HL-60 (cell line): ENCODE results near the gene TUBGCP3.
A peak's percentile ranks its signal among the peaks of the same experiment; 100 is the strongest.

Experiments used
- DNase-seq, 2 experiments: peaks; one replicate each; pipeline ENCODE4 v3.0.0-alpha.2; 2010 to 2020; ENCODE audit warnings: low read depth in 1 of 2, low spot score in 1 of 2
- H3K27ac ChIP-seq: fragments of 250-450 bp; sonication (Bioruptor Pico); replicated peaks from 2 replicates; pipeline ENCODE4 v1.5.1; 2020; ENCODE audit warnings: mild to moderate bottlenecking, moderate library complexity
- H3K27me3 ChIP-seq: fragments of 250-450 bp; sonication (Bioruptor Pico); 2 replicates; pipeline ENCODE4 v1.5.1; 2021; ENCODE audit warnings: mild to moderate bottlenecking, moderate library complexity; ENCODE audit not compliant: insufficient read depth, poor library complexity, severe bottlenecking
- H3K4me3 ChIP-seq: replicated peaks from 2 replicates; pipeline ENCODE4 v1.5.1; 2011; ENCODE audit warnings: mild to moderate bottlenecking, control low read depth, low read length; ENCODE audit not compliant: insufficient read depth
- CTCF ChIP-seq: IDR thresholded peaks from one replicate; pipeline ENCODE4 v1.5.1; 2011; ENCODE audit warnings: low read length, control low read depth, inconsistent platforms; ENCODE audit not compliant: insufficient read depth
- GABPA ChIP-seq: IDR thresholded peaks from 2 replicates; pipeline ENCODE4 v1.6.1; 2012; ENCODE audit warnings: low read depth
- POLR2AphosphoS5 ChIP-seq: IDR thresholded peaks from 2 replicates; pipeline ENCODE4 v1.6.1; 2012; ENCODE audit warnings: low read depth
- REST ChIP-seq: IDR thresholded peaks from 2 replicates; pipeline ENCODE4 v1.6.1; 2012; ENCODE audit warnings: low read depth; ENCODE audit not compliant: insufficient replicate concordance
- SPI1 ChIP-seq: IDR thresholded peaks from 2 replicates; pipeline ENCODE4 v1.6.1; 2012; ENCODE audit warnings: low read depth, mild to moderate bottlenecking, borderline replicate concordance
- long read RNA-seq: library from polyadenylated mRNA; unstranded; transcript quantifications from one replicate; pipeline ENCODE4 v2.0.0, GENCODE V29; 2020

TUBGCP3 gene
- long read RNA-seq, full-length matches to known transcripts = 1,225 of 1,773 reads
- long read RNA-seq, partial matches to known transcripts = 221 of 1,773 reads
- long read RNA-seq, other reads (novel, unspliced or antisense) = 327 of 1,773 reads

- peak; percentile 62 to 93 for DNase-seq
- Histone ChIP-seq H3K27ac (peak within 1 kb of the TSS; percentile 99), H3K27me3 (no peaks in the 10 kb centered on the region), H3K4me3 (peak within 1 kb of the TSS; percentile 88)
- TF ChIP-seq REST (peak; percentile 72), POLR2AphosphoS5 (peak; percentile 90), CTCF (no peak), GABPA (peak; percentile 92), SPI1 (peak; percentile 47; the same call in 1 of the 2 replicates)
Measured at GRCh38 chr13:112587764-112588489, at the start of gene TUBGCP3. Gene TUBGCP3, minus strand, starts transcription at chr13:112588153. Its CDS starts 173 bp downstream, at chr13:112587980.

- Histone ChIP-seq H3K4me3 (no peak overlapping the region), H3K27me3 (peaks cover 27% of the 10 kb centered on the region), H3K27ac (no peak overlapping the region)
- DNase-seq = no peak
- TF ChIP-seq GABPA (no peak), SPI1 (no peak), POLR2AphosphoS5 (no peak), REST (no peak), CTCF (no peak)
Measured at GRCh38 chr13:112637017-112637801, 49.3 kb upstream of the TUBGCP3 start.

GRCh38 chr13:112636401-112636975 is 48.5 kb upstream of the TUBGCP3 start:
- TF ChIP-seq POLR2AphosphoS5 (no peak), GABPA (no peak), REST (no peak), CTCF (no peak), SPI1 (no peak)
- DNase-seq = no peak
- Histone ChIP-seq H3K27ac (no peak overlapping the region), H3K27me3 (peaks cover 31% of the 10 kb centered on the region), H3K4me3 (no peak overlapping the region)
